ENCODE results near the gene PIGQ.

DNA sequence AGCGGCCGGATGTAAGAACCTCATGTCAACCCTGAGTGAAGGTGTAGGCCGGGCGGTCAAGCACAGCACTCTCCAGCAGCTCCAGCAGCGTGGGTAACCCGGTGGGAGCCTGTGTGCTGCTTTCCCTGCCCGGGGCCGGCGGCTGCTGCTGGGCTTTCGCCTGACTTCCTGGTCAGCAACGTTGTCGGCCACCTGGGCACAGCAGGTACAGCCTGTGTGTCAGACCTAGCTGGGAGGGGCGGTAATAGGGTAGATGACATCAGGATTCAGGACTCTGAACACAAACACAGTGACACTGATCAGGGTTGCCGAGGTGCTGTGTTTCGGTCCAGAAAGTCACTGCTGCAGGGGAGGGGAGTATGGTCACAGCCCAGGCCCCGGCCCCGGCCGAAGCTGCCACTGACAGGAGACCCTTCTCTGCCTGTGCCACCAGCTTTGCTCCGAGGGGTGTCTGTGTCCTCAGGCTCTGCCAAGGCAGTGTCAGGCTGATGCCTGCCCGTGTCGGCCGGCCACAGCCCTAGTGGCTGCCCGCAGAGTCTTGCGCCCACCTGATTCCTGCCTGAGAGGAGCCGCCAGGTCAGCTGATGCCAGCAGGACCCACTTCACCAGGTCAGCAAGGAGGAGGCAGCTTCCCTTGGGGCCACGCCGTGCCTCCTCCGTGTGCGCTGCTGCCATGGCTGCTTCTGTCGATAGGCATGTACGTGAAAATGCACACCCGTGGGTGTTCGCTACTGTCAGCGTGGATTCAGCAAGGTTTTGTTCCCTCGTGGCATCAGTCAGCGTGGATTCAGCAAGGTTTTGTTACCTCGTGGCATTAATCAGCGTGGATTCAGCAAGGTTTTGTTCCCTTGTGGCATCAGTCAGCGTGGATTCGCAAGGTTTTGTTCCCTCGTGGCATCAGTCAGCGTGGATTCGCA, 29.3 kb downstream of the PIGQ start:
- TF ChIP-seq POLR2AphosphoS5 (IDR thresholded peaks at IDR 0.05) (no peak), POLR2A (IDR thresholded peaks at IDR 0.05) (no peak), EP300 (IDR thresholded peaks at IDR 0.05; ENCODE audit: low read depth) (no peak)
- TF ChIP-seq, protein P1, sequence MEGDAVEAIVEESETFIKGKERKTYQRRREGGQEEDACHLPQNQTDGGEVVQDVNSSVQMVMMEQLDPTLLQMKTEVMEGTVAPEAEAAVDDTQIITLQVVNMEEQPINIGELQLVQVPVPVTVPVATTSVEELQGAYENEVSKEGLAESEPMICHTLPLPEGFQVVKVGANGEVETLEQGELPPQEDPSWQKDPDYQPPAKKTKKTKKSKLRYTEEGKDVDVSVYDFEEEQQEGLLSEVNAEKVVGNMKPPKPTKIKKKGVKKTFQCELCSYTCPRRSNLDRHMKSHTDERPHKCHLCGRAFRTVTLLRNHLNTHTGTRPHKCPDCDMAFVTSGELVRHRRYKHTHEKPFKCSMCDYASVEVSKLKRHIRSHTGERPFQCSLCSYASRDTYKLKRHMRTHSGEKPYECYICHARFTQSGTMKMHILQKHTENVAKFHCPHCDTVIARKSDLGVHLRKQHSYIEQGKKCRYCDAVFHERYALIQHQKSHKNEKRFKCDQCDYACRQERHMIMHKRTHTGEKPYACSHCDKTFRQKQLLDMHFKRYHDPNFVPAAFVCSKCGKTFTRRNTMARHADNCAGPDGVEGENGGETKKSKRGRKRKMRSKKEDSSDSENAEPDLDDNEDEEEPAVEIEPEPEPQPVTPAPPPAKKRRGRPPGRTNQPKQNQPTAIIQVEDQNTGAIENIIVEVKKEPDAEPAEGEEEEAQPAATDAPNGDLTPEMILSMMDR (IDR thresholded peaks at IDR 0.05) = no peak

All from transverse colon (tissue), 4 donors.